Cardiac fibroblast (primary cell): ENCODE data around the gene S100A5.
"Not testable (repeated sequence)": the region's sequence is repeated elsewhere in the genome, so short reads cannot be mapped to it uniquely, and the experiment has no call there.

Source experiments
- DNase-seq, 2 donors: peaks; one replicate each; pipeline versions ENCODE4 v3.0.0 to v3.0.0-alpha.2; 2010; ENCODE audit warnings: low read depth in 2 of 2
- H3K4me3 ChIP-seq, 2 donors: replicated peaks in 1 of 2; 1 replicate in 1 of 2; 2 replicates in 1 of 2; pipeline ENCODE4 v1.5.1; 2011; ENCODE audit warnings: low read depth in 2 of 2, low read length in 2 of 2, mild to moderate bottlenecking in 2 of 2, moderate library complexity in 1 of 2
- TF ChIP-seq, protein P1 (sequence below): IDR thresholded peaks from one replicate; pipeline ENCODE4 v1.5.1; 2011; ENCODE audit warnings: low read depth, mild to moderate bottlenecking, low read length, inconsistent platforms

Gene S100A5

DNA sequence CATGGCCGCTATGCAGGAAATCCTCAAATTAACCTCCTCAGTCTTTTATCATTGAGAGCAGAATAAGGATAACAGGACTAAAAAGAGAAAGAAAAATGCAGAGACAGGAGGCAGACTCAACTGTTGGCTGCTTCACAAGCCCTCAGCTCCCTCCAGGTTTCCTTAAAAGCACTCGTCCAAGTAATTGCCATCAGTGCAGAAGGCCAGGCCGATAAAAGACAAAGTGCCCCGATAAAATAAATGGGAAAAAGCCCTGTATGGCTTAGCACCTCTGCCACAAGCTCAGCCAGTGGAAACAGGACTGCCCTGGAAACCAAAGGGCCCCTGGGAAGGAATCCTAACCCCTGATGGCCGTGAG lies 13.1 kb downstream of the S100A5 start:
- no peak for DNase-seq
- TF ChIP-seq, protein P1, sequence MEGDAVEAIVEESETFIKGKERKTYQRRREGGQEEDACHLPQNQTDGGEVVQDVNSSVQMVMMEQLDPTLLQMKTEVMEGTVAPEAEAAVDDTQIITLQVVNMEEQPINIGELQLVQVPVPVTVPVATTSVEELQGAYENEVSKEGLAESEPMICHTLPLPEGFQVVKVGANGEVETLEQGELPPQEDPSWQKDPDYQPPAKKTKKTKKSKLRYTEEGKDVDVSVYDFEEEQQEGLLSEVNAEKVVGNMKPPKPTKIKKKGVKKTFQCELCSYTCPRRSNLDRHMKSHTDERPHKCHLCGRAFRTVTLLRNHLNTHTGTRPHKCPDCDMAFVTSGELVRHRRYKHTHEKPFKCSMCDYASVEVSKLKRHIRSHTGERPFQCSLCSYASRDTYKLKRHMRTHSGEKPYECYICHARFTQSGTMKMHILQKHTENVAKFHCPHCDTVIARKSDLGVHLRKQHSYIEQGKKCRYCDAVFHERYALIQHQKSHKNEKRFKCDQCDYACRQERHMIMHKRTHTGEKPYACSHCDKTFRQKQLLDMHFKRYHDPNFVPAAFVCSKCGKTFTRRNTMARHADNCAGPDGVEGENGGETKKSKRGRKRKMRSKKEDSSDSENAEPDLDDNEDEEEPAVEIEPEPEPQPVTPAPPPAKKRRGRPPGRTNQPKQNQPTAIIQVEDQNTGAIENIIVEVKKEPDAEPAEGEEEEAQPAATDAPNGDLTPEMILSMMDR = no peak

DNA sequence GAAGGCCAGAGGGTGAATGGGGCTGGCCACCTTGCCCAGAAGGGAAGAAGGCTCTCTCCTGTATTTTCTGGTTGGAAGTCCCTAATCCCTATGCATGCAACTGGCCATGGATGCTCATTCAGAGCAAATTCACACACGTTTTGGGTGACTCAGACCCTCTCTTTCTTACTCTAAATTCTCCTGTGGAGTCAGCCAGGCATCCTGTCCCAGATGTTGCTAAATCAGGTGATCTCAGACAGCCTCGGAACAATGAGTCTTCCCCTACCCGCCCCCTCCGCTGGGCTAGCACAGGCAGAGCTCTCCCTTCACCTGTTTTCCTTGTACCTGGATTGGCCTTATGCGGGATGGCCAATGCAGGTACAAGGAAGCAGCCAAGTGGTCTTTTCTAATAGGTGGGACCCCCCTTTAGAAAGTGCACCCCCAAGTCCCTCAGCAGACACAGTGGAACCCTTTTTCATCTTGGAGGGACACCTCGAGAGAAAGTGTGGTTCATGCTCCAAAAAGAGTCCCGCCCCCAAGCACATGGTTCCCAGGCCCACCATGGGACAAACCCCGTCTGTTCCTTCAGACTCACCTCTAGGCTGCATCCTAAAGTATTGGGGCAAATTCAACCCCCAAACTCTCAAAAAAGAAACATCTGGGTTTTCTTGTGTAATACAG lies 13.6 kb downstream of the S100A5 start:
- DNase-seq = peak in 1 of 2 donors; percentile 81
- TF ChIP-seq, protein P1 = no peak

More for the DNA sequence above, 13.1 kb downstream of the S100A5 start:
- H3K4me3 ChIP-seq = no peak overlapping the region

DNA sequence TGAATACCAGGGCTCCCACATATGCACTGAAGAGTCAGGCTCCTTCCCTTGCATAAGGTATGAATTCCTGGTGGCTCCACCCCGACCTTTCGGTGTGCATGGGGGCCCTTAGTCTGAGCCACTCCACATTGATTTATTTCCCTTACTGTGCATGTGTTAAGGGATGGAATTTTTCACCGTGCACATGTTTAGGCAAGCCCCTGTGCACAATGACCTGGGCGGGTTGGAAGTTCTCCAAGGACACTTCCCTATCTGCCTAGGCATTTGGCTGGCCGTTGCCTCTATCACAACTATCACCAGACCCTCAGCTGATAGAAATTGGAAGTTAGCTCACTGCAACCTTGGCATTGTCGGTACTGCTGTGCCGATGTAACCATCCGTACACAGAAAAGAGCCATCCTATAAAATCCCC lies 14.6 kb downstream of the S100A5 start:
- DNase-seq = no peak
- TF ChIP-seq, protein P1 = no peak
- H3K4me3 ChIP-seq = no peak overlapping the region

More for the DNA sequence above, 13.6 kb downstream of the S100A5 start:
- no peak overlapping the region for H3K4me3 ChIP-seq

DNA sequence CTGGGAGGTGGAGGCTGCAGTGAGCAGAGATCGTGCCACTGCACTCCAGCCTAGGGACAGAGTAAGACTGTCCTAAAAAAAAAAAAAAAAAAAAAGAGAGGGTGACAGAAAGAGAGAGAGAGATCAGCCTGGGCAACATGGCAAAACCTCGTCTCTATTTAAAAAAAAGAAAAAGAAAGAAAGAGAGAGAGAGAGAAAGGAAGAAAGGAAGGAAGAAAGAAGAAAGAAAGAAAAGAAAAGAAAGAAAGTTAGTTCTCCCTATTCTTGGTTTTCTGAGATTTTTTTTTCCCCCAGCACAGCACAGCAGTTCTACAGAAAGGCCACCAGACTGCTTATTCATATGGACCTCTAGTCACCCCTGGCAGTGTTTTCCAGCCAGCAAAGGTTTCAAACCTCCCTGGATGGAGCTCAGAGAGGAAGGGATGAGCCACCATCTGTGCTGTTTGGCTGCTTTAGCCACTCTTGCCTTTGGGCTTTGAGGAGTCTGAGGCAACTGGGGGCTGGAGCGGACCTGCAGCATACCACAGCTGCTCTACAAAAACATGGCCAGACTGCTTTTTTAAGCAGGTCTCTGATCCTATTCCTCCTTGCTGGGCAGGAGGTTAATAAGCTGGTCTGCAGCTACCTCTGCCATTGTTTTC lies 15.5 kb downstream of the S100A5 start:
- TF ChIP-seq, protein P1 = no peak
- H3K4me3 ChIP-seq = no peak overlapping the region
- DNase-seq = peak; percentile 37 to 43

DNA sequence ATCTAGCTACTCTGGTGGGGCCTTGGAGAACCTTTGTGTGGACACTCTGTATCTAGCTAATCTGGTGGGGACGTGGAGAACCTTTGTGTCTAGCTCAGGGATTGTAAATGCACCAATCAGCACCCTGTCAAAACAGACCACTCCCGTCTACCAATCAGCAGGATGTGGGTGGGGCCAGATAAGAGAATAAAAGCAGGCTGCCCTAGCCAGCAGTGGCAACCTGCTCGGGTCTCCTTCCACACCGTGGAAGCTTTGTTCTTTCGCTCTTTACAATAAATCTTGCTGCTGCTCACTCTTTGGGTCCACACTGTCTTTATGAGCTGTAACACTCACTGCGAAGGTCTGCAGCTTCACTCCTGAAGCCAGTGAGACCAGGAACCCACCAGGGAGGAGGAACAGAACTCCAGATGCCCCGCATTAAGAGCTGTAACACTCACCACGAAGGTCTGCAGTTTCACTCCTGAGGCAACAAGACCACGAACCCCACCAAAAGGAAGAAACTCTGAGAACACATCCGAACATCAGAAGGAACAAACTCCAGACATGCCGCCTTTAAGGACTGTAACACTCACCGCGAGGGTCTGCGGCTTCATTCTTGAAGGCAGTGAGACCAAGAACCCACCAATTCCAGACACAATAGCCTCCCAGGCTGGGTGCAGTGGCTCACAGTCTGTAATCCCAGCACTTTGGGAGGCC lies 18.2 kb downstream of the S100A5 start:
- not testable (repeated sequence) for DNase-seq, H3K4me3 ChIP-seq

DNA sequence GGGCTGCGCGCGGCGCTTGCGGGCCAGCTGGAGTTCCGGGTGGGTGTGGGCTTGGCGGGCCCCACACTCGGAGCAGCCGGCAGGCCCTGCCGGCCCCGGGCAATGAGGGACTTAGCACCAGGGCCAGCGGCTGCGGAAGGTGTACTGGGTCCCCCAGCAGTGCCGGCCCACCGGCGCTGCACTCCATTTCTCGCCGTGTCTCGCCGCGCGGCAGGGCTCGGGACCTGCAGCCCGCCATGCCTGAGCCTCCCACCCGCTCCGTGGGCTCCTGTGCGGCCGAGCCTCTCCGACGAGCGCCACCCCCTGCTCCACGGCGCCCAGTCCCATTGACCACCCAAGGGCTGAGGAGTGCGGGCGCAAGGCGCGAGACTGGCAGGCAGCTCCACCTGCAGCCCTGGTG lies 18.9 kb downstream of the S100A5 start:
- H3K4me3 ChIP-seq, DNase-seq: not testable (repeated sequence)

DNA sequence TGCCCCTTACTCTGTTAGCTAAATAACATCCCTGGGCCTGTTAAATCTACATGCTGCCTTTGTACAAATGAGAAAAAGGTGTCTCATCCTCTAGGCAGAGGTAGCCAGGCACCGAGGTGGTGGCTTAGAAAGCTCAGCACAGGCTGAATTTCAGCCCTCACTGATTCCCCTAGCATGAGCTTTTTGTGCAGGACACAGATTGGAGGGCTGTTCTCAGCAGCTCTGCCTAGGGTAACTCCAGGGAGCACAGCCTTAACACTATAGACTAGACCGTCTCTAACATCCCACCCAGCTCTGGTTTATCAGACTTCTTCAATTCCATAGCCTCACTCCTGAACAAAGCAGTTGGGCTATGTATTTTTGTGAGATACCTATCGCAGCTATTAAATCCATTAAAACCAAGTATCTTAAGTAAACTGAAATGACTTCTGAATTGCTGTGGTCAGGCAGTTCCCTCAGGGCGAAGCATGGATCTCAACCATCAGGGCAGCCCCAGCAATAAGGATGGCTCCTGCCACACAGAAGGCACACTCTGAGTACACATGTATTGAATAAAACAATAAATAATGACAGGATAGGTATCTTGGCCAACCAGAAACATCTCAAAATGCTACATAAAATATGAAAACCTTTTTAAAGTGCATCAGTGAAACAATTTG lies 19.8 kb downstream of the S100A5 start:
- DNase-seq = no peak
- TF ChIP-seq, protein P1 = no peak
- no peak overlapping the region for H3K4me3 ChIP-seq

DNA sequence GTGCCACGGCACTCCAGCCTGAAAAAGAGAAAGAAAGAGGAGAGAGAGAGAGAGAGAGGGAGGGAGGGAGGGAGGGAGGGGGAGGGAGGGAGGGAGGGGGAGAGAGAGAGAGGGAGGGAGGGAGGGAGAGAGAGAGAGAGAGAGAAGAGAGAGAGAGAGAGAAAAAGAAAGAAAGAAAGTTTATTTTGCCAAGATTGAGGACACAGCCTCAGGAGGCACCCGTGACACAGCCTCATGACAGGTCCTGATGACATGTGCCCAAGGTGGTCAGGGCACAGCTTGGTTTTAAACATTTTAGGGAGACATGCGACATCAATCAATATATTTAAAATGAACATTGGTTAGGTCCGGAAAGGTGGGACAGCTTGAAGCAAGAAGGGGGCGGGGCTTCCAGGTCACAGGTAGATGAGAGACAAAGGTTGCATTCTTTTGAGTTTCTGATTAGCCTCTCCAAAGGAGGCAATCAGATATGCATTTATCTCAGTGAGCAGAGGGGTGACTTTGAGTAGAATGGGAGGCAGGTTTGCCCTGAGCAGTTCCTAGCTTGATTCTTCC lies 20.5 kb downstream of the S100A5 start:
- not testable (repeated sequence) for DNase-seq, H3K4me3 ChIP-seq
